NCI-H82 treated with DMSO at 0.1 percent for 48 hours (cell line): ENCODE measurements around the gene NETO2.
"Not testable (repeated sequence)": the region's sequence is repeated elsewhere in the genome, so short reads cannot be mapped to it uniquely, and the experiment has no call there.

Experiments
- DNase-seq: peaks from one replicate; lab custom pipeline; 2025; ENCODE audit not compliant: unreplicated experiment; lab: John Stamatoyannopoulos, UW

NETO2 gene

DNA sequence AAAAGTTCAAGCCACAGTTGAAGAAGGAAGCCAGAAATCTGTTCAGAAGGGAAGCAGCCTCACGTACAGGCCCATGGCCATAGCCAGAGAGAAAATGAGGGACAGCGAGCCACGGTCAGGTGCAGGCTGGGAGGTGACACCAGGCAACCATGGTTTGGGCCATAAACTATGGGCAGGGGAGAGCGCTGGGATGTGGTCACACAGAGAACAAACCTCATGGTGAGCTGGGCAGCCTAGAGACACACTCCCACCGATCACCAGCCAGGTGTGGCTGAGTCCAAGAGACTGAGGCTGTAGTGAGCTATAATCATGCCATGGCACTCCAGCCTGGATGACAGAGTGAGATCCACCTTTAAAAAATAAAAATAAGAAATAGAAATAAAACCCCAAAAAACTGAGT, 76.5 kb downstream of the NETO2 start:
- no peak for DNase-seq

DNA sequence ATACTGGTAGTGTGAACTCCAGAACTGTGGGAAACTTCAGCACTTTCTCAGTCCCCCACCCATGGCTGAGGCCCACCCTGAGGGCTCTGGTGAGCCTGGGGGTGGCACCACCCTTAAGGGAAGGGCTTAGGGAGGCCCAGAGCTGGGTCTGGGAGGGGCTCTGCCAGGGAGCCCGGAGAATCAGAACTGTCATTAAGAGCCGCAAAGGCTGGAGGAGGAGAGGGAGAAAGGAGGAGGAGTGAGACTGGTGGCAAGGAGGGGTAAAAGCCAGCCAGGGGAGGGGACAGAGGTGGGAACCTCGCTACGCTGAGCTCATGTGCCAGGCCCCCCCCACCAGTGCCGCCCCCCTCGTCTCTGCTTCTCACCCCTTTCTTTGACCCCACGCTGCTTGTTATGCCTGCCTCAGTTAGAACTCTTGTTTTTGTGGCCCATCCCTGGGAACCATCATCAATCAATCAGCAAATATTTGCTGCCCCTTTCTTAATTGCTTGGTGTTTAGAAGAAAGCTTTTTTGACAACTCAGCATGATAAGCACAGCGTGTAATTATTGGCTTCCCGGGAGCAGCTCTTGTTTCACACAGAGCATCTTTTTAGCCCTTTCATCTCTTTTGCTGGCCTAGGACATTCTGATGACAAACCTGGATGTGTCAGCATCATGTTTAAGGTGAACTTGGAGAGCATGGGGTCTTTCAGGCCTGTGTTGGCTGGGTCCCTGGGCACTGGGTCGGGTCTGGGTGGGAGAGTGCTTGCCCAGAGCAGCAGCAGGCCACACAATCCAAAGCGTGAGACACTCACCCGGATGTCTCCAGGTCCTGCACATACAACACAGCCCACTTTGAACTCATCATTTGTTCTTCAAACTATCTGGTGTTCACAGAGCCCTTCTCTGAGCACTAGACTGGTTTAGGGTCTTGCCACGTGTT, 77.7 kb downstream of the NETO2 start:
- no peak for DNase-seq

GRCh38 chr16:47064775-47065174, 79.0 kb downstream of the NETO2 start:
- DNase-seq: no peak

GRCh38 chr16:47063011-47063724, 80.6 kb downstream of the NETO2 start:
- DNase-seq: no peak

- DNase-seq: no peak
Measured at GRCh38 chr16:47061204-47061603, 82.5 kb downstream of the NETO2 start.

DNA sequence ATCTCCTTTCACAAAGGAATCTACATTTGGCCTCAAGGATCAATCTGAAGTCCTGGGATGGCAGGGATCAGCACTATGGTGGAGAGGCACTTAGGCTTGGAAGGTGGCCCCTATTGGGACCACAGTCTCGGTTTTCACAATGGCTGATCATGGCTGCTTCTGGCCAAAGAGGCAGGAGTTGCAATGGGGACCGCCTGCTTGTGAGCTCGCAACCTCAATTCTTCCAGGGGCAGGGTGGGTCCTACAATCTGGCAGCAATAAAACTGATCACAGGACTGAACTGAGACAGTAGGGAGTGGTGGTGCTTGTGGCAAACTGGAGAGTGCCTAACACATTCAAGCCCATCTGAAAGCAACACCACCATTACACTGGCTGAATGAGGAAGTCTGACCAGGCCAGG, 83.1 kb downstream of the NETO2 start:
- no peak for DNase-seq

GRCh38 chr16:47059991-47060390, 83.8 kb downstream of the NETO2 start:
- DNase-seq: no peak

GRCh38 chr16:47059130-47059529, 84.6 kb downstream of the NETO2 start:
- DNase-seq: not testable (repeated sequence)

GRCh38 chr16:47058295-47059086, 85.3 kb downstream of the NETO2 start:
- DNase-seq: no peak

- no peak for DNase-seq
Measured at GRCh38 chr16:47057630-47057993, 86.1 kb downstream of the NETO2 start.

GRCh38 chr16:47056688-47057629, 86.8 kb downstream of the NETO2 start:
- no peak for DNase-seq

DNA sequence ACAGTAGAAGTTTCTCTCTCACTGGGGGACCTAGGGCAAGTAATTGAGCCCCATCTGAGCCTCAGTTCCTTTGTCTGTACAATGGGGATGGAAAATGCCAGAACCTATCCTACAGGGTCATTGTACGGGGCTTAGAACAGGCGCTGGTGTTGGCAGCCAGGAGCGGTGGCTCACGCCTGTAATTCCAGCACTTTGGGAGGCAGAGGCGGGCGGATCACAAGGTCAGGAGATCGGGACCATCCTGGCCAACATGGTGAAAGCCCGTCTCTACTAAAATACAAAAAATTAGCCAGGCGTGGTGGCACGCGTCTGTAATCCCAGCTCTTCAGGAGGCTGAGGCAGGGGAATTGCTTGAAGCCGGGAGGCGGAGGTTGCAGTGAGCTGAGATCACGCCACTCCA, 87.7 kb downstream of the NETO2 start:
- DNase-seq: not testable (repeated sequence)

- no peak for DNase-seq
Measured at GRCh38 chr16:47055136-47055885, 88.4 kb downstream of the NETO2 start.

DNA sequence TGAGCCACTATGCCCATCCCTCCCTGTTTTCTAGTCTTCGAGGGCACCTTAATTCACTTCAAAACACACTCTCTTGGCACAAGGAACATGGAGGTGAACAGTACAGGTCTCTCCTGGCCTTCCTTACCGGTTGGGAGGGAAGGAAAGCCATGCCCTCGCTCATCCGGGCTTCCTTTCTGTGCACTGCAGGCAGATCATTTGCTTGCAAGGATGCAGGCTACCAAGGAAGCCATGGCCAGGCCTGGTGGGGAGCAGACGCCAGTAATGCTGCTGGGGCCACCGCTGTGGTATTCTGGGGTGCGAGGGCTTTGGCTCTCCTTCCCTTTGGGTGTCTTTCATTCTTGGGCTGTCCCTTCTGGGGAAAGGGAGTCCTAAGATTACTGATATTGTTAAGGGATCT, 89.4 kb downstream of the NETO2 start:
- no peak for DNase-seq

- DNase-seq: no peak
Measured at GRCh38 chr16:47053895-47054294, 89.8 kb downstream of the NETO2 start.

- no peak for DNase-seq
Measured at GRCh38 chr16:47052666-47053640, 90.8 kb downstream of the NETO2 start.

DNA sequence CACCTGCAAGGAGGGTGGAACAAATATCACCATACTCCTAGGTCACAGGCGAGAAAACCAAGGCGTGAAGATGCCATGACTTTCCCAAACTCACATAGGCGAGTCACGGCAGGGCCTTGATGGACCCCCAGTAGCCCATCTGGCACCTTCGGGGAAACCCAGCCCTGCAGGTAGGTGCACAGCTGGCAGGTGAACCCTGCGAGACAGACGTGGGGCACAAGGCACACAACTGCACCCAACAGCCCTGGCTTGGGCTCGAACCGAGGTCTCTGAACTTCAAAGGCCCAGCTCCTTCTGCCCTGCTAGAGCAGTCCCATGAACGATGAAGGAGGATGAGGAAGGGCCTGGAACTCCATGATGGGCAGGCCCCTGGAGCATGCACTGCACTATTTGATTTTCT, 92.7 kb downstream of the NETO2 start:
- DNase-seq: no peak

DNA sequence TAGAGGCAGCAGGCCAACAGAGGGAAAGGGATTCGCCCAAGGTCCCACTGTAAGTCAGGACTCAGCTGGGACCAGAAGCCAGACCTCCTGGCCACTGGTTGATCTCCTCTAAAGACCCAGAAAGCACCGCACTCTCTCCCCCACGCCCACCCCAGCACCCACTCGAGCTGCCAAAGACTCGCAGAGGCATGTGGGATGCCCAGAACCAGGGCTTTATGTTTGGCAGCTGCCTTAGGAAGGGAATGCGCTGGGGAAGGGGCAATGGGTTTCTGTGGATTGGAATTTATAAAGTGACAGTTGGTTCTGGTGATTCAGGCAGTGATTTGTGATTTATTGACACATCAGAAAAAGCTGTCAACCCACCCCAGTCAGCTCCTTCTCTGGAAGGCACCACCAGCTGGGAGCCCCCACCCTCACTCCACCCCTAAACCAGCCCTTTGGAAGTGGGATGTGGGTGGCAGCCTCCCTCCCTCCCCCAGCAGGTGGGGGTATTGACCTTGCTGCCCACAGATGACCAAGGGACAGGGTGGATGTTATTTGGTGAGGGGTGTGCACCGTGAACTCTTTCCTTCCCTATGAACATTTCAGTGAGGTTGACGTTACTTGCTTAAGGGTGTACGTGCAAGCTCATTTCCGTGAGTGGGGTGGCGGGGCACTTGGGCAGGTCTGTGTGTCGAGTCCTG, 93.7 kb downstream of the NETO2 start:
- DNase-seq: no peak
